ENCODE measurements around the gene CHRM5. TPM values are rescaled to one million over a fixed set of nuclear protein-coding genes. Genes with fewer than 3 reads are reported as not detected.
A peak's percentile ranks its signal among the peaks of the same experiment; 100 is the strongest.

Gene CHRM5
- total RNA-seq, 1 experiment from 2014 or later, result not detected

- no peaks in the 10 kb centered on the region; the same call in 1 of the 2 replicates for H3K4me1 ChIP-seq (ENCODE audit: control insufficient read depth, insufficient read depth, low read length)
- POLR2A ChIA-PET, result interaction anchor here (0.5 kb wide), 1 partner anchor 59 kb away, joined by 7 read pairs; no protein-coding TSS in a partner anchor
- H3K27ac ChIP-seq (ENCODE audit: low read length), result peak within 1 kb of the TSS; percentile 92
- no peaks in the 10 kb centered on the region for H3K36me3 ChIP-seq (ENCODE audit: control insufficient read depth, insufficient read depth, low read length)
- TF ChIP-seq TCF7L2 (IDR thresholded peaks at IDR 0.05; ENCODE audit: low read depth, low read length) (peak; percentile 57; the same call in 1 of the 2 replicates), POLR2AphosphoS5 (IDR thresholded peaks at IDR 0.05; ENCODE audit: low read depth, low read length) (peak; percentile 81), SIN3A (IDR thresholded peaks at IDR 0.05; ENCODE audit: borderline replicate concordance, insufficient read depth, low read depth, low read length) (peak; percentile 36)
- TF ChIP-seq, protein P1, sequence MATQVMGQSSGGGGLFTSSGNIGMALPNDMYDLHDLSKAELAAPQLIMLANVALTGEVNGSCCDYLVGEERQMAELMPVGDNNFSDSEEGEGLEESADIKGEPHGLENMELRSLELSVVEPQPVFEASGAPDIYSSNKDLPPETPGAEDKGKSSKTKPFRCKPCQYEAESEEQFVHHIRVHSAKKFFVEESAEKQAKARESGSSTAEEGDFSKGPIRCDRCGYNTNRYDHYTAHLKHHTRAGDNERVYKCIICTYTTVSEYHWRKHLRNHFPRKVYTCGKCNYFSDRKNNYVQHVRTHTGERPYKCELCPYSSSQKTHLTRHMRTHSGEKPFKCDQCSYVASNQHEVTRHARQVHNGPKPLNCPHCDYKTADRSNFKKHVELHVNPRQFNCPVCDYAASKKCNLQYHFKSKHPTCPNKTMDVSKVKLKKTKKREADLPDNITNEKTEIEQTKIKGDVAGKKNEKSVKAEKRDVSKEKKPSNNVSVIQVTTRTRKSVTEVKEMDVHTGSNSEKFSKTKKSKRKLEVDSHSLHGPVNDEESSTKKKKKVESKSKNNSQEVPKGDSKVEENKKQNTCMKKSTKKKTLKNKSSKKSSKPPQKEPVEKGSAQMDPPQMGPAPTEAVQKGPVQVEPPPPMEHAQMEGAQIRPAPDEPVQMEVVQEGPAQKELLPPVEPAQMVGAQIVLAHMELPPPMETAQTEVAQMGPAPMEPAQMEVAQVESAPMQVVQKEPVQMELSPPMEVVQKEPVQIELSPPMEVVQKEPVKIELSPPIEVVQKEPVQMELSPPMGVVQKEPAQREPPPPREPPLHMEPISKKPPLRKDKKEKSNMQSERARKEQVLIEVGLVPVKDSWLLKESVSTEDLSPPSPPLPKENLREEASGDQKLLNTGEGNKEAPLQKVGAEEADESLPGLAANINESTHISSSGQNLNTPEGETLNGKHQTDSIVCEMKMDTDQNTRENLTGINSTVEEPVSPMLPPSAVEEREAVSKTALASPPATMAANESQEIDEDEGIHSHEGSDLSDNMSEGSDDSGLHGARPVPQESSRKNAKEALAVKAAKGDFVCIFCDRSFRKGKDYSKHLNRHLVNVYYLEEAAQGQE (IDR thresholded peaks at IDR 0.05; ENCODE audit: insufficient read depth in 1 of 2, low read depth in 2 of 2, low read length in 1 of 2), result no peak
- TF ChIP-seq, protein P2, sequence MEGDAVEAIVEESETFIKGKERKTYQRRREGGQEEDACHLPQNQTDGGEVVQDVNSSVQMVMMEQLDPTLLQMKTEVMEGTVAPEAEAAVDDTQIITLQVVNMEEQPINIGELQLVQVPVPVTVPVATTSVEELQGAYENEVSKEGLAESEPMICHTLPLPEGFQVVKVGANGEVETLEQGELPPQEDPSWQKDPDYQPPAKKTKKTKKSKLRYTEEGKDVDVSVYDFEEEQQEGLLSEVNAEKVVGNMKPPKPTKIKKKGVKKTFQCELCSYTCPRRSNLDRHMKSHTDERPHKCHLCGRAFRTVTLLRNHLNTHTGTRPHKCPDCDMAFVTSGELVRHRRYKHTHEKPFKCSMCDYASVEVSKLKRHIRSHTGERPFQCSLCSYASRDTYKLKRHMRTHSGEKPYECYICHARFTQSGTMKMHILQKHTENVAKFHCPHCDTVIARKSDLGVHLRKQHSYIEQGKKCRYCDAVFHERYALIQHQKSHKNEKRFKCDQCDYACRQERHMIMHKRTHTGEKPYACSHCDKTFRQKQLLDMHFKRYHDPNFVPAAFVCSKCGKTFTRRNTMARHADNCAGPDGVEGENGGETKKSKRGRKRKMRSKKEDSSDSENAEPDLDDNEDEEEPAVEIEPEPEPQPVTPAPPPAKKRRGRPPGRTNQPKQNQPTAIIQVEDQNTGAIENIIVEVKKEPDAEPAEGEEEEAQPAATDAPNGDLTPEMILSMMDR (IDR thresholded peaks at IDR 0.05), result no peak
- intact Hi-C loops (cut with micrococcal nuclease; ENCODE audit: unreplicated experiment) (no loop called here), in situ Hi-C loops (cut with HindIII; ENCODE audit: low pct_unique_long_range_greater_than_20kb, low sequenced_read_pairs) (no loop called here)
- TSS peak; percentile 86 for BruUV-seq (replicated peaks)
- H3K9me3 ChIP-seq (ENCODE audit: control insufficient read depth, insufficient read depth, low read depth, low read length), result no peaks in the 10 kb centered on the region
- H3K4me3 ChIP-seq (ENCODE audit: low read depth in 2 of 2, low read length in 2 of 2), result peak within 1 kb of the TSS; percentile 90 to 98
- ATAC-seq (peak; percentile 100), DNase-seq (ENCODE audit: low read depth, low spot score) (peak; percentile 89)
- CTCF ChIA-PET, result interaction anchor here (0.7 kb wide), 1 partner anchor 115 kb away, joined by 3 read pairs; no protein-coding TSS in a partner anchor
- no peaks in the 10 kb centered on the region for H3K27me3 ChIP-seq (ENCODE audit: control insufficient read depth, insufficient read depth, low read length)
Observed at GRCh38 chr15:34101366-34102174, 133.3 kb downstream of the CHRM5 start, which contains the start of the genes EMC7 and PGBD4. TSS of gene EMC7 (minus strand) at chr15:34101862. CDS start at chr15:34101839, 23 bp downstream. TSS of gene PGBD4 (plus strand) at chr15:34102083. CDS start at chr15:34102532, 449 bp downstream.

DNA sequence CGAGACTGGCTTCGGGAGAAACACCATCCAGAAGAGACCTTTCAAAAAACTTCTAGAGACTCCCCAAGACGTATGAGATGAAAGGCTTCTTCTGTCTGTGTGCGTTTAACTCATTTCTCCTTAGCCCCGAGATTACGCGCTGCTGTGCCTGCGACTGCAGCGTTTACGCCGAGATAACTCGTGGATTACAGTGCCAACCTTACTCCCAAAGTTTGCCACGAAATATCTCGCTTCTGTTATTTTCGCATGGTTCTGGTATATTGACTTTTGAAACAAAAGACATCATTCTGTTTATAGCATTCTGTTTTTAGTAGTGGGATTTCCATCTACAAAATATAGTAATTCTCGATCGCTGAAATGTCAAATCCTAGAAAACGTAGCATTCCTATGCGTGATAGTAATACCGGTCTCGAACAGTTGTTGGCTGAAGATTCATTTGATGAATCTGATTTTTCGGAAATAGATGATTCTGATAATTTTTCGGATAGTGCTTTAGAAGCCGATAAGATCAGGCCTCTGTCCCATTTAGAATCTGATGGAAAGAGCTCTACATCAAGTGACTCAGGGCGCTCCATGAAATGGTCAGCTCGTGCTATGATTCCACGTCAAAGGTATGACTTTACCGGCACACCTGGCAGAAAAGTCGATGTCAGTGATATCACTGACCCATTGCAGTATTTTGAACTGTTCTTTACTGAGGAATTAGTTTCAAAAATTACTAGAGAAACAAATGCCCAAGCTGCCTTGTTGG is 134.1 kb downstream of the CHRM5 start:
- Histone ChIP-seq H3K27me3 (ENCODE audit: control insufficient read depth, insufficient read depth, low read length) (no peaks in the 10 kb centered on the region), H3K4me1 (ENCODE audit: control insufficient read depth, insufficient read depth, low read length) (no peaks in the 10 kb centered on the region; the same call in 1 of the 2 replicates), H3K9me3 (ENCODE audit: control insufficient read depth, insufficient read depth, low read depth, low read length) (no peaks in the 10 kb centered on the region), H3K4me3 (ENCODE audit: low read depth in 2 of 2, low read length in 2 of 2) (peak overlapping the region; percentile 90 to 98), H3K36me3 (ENCODE audit: control insufficient read depth, insufficient read depth, low read length) (no peaks in the 10 kb centered on the region), H3K27ac (ENCODE audit: low read length) (peak overlapping the region; percentile 92)
- ChIA-PET POLR2A (interaction anchor here (0.6 kb wide), 1 partner anchor 75 kb away, joined by 10 read pairs; no protein-coding TSS in a partner anchor), CTCF (no interaction called here)
- ATAC-seq, result peak; percentile 51
- intact Hi-C loops (cut with micrococcal nuclease; ENCODE audit: unreplicated experiment) (no loop called here), in situ Hi-C loops (cut with HindIII; ENCODE audit: low pct_unique_long_range_greater_than_20kb, low sequenced_read_pairs) (no loop called here)
- TSS peak; percentile 88 for BruUV-seq (replicated peaks)
- no peak for DNase-seq (ENCODE audit: low read depth, low spot score)
- peak; percentile 9; the same call in 1 of the 2 replicates for TF ChIP-seq TCF7L2 (IDR thresholded peaks at IDR 0.05; ENCODE audit: low read depth, low read length)
- TF ChIP-seq, protein P1 (IDR thresholded peaks at IDR 0.05; ENCODE audit: insufficient read depth in 1 of 2, low read depth in 2 of 2, low read length in 1 of 2), result no peak
